ENCODE results near the gene C2CD5.
A peak's percentile ranks its signal among the peaks of the same experiment; 100 is the strongest.

Gene C2CD5

DNA sequence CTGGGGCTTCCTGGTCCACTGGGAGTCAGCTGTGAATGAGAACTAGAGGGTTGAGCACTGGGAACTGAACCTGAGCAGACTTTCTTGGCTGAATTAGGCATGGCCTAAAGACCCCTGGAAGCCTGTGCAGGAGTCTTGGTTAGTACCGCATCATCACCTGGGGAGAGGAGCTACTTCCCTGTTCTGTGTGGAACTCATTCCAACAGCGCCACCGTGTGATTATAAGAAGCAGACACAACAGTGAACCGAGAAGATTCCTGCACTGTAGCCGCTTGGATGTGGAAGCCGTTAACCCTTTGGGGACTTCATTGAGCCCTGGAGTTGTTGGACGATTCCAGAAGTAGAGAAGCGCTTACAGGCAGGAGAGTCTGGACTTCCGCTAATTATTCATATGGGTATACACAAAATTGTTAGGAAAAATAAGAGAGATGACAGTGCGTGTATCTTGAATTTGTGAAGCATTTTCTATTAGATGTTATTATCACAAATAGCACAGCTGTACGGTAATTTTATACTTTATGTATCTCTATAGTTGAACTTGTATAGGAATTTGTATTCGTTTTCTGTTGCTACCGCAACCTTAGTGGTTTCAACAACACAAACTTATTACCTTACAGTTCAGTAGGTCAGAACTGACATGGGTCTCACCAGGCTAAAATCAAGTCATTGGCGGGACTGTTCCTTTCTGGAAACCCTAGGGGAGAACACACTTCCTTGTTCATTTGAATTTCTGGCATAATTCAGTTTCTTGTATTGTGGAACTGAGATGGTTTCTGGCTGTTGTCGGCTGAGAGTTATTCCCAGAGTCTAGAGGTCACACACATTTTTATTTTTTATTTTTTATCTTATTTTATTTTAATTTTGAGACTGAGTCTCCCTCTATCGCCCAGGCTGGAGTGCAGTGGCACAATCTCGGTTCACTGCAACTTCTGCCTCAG lies 100.7 kb downstream of the C2CD5 start:
- FAIRE-seq (no peak), DNase-seq (ENCODE audit: insufficient read length, low spot score) (no peak)
- TF ChIP-seq, protein P1, sequence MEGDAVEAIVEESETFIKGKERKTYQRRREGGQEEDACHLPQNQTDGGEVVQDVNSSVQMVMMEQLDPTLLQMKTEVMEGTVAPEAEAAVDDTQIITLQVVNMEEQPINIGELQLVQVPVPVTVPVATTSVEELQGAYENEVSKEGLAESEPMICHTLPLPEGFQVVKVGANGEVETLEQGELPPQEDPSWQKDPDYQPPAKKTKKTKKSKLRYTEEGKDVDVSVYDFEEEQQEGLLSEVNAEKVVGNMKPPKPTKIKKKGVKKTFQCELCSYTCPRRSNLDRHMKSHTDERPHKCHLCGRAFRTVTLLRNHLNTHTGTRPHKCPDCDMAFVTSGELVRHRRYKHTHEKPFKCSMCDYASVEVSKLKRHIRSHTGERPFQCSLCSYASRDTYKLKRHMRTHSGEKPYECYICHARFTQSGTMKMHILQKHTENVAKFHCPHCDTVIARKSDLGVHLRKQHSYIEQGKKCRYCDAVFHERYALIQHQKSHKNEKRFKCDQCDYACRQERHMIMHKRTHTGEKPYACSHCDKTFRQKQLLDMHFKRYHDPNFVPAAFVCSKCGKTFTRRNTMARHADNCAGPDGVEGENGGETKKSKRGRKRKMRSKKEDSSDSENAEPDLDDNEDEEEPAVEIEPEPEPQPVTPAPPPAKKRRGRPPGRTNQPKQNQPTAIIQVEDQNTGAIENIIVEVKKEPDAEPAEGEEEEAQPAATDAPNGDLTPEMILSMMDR (IDR thresholded peaks at IDR 0.05; ENCODE audit: insufficient read depth, missing control alignments): peak; percentile 95

DNA sequence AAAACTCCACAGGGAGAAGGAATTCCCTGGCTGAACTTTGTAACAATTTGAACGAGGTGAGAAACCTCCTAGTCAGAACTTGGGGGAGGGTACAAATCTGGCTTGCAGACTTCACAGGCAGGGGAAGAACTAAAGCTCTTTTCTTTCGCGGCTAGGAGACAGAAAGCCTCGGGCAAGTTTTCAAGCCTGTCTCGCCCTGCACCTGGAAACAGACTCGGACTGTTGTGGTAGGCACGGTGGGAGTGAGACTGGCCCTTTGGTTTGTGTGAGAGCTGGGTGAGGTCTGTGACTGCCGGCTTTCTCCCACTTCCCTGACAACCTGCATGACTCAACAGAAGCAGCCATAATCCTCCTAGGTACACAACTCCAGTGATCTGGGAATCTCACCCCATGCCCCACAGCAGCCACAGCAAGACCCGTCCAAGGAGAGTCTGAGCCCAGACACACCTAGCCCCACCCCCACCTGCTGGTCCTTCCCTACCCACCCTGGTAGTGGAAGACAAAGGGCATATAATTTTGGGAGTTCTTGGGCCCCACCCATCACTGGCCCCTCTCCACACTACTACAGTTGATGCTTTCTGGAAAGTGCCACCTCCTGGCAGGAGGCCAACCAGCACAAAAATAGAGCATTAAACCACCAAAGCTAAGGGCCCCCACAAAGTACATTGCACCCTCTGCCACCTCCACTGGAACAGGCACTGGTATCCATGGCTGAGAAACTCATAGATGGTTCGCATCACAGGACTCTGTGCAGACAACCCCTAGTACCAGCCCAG lies 107.1 kb downstream of the C2CD5 start:
- DNase-seq (ENCODE audit: insufficient read length, low spot score): no peak
- FAIRE-seq: no peak
- TF ChIP-seq, protein P1 (IDR thresholded peaks at IDR 0.05; ENCODE audit: insufficient read depth, missing control alignments): no peak

DNA sequence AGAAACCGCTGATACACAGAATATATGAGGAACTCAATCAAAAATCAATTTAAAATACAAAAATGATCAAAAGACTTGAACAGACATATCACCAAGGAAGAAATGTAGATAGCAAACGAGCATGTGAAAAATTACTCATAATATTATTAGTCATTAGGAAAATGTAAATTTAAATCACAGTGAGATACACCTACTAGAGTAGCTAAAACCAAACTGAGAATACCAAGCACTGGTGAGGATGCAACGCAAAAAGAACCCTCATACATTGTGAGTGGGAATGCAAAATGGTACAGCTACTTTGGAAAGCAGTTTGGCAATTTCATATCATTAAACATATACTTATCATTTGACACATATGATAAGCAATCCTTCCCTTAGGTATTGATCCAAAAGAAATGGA lies 108.8 kb downstream of the C2CD5 start:
- no peak for FAIRE-seq
- no peak for DNase-seq (ENCODE audit: insufficient read length, low spot score)
- TF ChIP-seq, protein P1 (IDR thresholded peaks at IDR 0.05; ENCODE audit: insufficient read depth, missing control alignments): no peak

DNA sequence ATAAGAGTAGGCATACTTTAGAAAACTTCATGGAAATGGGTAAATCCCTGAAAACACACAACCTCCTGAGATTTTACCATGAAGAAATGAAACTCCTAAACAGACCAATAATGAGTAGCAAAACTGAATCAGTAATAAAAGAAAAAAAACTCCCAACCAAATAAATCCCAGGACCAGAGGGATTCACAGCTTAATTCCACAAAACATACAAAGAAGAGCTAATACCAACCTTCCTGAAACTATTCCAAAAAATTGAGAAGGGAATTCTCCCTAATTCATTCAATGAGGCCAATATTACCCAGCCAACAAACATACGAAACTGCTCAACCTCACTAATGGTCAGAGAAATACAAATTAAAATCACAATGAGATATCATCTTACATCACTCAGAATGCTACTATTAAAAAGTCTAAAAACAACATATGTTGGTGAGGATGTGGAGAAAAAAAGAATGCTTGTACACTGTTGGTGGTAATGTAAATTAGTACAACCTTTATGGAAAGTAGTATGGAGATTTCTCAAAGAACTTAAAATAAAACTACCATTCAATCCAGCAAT lies 112.6 kb downstream of the C2CD5 start:
- DNase-seq (ENCODE audit: insufficient read length, low spot score): no peak
- FAIRE-seq: no peak
- TF ChIP-seq, protein P1 (IDR thresholded peaks at IDR 0.05; ENCODE audit: insufficient read depth, missing control alignments): no peak

DNA sequence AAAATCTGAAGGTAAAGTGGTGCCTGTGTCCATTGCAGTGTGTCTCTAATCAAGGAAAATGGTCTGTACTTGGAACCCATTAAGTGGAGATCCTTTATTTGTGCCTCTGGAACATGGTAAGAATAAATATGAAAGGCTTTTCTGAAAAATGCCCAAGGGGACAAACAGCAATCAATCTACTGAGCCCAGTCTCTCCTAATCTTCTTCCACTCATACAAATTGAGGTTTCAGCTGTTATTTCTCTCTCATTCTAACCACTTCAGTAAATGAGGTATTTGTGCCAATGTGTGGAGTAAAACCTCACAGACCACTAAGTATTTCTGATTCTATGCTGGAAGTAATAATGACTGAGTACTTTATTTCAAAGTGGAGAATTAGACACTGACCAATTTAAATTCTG lies 127.5 kb downstream of the C2CD5 start:
- TF ChIP-seq, protein P1 (IDR thresholded peaks at IDR 0.05; ENCODE audit: insufficient read depth, missing control alignments): no peak
- no peak for FAIRE-seq
- no peak for DNase-seq (ENCODE audit: insufficient read length, low spot score)

DNA sequence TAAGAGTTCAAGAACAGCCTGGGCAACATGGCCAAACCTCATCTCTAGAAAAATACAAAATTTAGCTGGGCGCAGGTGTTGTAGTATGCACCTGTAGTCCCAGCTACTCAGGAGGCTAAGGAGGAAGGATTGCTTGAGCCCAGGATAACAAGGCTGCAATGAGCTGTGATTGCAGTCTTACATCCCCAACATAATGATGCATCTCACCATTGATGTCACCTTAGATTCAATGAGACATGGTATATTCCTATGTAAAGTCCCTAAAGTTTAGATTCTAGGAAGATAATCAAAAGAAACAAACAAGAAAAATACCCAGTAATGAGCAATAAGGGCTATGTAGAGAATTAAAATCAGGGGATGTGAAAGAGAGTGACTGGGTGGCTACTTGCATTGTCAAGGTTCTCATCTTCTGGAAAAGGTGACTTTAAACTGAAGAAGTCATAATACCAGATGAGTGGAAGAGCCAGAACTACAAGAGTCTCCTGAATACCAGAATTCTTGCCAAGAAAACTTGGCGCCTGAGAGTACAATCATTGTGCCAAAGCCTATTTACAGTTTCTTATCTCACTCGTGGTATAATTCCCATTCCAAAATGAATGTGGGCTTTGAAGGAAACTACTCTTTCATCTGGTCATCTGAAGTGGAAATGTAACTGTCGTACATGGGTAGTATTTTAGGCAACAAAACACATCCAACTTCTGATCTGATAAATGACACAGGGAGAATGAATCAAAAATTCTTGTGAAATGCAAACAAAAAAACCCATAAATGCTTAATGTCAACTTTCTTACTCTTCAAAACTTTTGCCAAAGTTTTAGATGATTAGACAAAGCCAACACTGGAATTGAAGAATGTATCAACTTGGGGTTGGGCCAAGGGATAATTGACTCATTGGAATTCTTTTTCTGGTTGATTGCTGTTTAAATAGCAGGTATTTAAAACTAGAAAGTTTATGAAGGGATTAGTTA lies 128.7 kb downstream of the C2CD5 start:
- no peak for FAIRE-seq
- TF ChIP-seq, protein P1 (IDR thresholded peaks at IDR 0.05; ENCODE audit: insufficient read depth, missing control alignments): no peak
- DNase-seq (ENCODE audit: insufficient read length, low spot score): no peak
